Breast epithelium (tissue), 3 donors: ENCODE data around the gene LRP2.

Source experiments
- POLR2A ChIP-seq: fragments of 450-650 bp; IDR thresholded peaks from one replicate; pipeline ENCODE4 v1.6.1; 2016; ENCODE audit warnings: antibody characterized with exemption, mild to moderate bottlenecking, moderate library complexity
- POLR2AphosphoS5 ChIP-seq, 3 donors: sonication (generic); formaldehyde crosslinking; IDR thresholded peaks; one replicate each; pipeline ENCODE4 v1.6.1; 2017; ENCODE audit warnings: antibody characterized with exemption in 3 of 3
- TF ChIP-seq, protein P1 (sequence below), 3 donors: fragments of 450-650 bp; IDR thresholded peaks; one replicate each; pipeline ENCODE4 v1.5.1; 2016 to 2017; ENCODE audit warnings: antibody characterized with exemption in 3 of 3, mild to moderate bottlenecking in 3 of 3, moderate library complexity in 3 of 3

DNA sequence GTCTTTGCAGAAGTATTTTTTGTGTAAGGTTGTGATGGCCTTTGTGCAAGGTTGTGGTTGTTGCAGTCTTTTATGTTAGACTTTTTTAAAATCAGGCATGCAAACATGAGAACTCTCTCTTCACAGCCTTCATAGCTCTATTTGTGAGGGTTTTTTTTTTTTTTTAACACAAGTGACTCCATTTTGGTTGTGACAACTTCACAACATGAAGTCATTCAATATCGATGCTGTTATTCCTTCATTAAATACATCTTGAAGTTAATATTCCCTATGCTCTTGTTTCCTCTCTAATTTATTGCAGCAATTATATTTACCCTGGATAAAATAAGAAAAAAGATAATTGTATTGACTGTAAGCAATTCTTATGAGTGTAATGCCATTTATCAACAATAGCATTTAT is 257.5 kb downstream of the LRP2 start:
- TF ChIP-seq, protein P1, sequence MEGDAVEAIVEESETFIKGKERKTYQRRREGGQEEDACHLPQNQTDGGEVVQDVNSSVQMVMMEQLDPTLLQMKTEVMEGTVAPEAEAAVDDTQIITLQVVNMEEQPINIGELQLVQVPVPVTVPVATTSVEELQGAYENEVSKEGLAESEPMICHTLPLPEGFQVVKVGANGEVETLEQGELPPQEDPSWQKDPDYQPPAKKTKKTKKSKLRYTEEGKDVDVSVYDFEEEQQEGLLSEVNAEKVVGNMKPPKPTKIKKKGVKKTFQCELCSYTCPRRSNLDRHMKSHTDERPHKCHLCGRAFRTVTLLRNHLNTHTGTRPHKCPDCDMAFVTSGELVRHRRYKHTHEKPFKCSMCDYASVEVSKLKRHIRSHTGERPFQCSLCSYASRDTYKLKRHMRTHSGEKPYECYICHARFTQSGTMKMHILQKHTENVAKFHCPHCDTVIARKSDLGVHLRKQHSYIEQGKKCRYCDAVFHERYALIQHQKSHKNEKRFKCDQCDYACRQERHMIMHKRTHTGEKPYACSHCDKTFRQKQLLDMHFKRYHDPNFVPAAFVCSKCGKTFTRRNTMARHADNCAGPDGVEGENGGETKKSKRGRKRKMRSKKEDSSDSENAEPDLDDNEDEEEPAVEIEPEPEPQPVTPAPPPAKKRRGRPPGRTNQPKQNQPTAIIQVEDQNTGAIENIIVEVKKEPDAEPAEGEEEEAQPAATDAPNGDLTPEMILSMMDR (IDR thresholded peaks at IDR 0.05), result no peak
- no peak for TF ChIP-seq POLR2A
- no peak for TF ChIP-seq POLR2AphosphoS5 (IDR thresholded peaks at IDR 0.05)
